NCI-H526 treated with DMSO at 0.1 percent for 48 hours (cell line): ENCODE results near the gene GLYATL2.

Experiments
- DNase-seq: peaks from one replicate; lab custom pipeline; 2025; lab: John Stamatoyannopoulos, UW

The GLYATL2 gene

DNA sequence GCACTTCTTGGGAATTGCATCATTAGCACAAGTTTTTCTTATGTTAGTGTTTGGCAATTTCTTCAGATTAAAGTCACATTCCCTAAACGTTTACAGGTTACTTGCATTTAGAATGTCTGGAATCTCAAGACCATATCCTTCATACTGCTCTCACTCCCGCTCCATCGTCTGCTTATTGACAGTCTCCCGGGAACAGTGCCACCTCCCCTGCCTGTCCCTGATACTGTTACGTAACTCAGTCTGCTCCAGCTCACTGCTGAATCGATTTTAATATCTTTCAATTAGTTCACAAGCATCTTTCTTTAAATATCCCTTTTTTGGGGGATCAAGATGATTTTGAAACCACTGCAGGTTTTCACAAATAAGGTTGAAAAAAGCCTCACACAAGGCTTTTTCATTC lies 48.2 kb downstream of the GLYATL2 start:
- no peak for DNase-seq

DNA sequence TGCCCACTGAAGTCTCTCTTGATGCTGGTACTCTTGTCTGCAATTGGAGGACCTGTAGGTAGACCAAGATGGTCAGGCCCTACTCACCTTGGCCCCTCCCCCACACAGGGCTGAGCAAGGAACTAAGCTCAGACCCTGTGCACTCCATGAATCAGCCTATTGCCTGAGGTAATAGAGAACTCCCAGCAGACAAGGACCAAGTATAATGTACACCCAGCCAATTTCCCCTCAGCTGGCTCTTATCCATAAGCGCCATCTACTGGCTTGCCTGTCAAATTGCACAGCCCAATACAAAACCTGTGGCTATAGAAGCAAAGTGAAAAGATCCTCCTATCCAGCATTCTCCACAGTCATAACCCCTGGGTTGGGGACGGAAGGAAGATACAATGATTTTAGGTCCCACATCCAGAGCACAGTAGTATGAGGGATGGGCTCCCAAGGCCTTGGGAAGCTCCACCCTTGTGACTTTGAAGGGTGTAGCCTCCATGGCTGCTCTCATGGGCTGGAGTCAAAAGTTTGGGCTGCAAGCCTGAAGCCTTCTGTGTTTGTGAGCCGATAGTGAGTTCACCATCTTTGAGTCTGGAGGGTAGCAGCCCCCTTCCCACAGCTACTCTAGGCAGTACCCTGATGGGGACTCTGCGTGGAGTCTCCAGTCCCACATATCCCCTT lies 56.0 kb downstream of the GLYATL2 start:
- DNase-seq = peak; percentile 52

DNA sequence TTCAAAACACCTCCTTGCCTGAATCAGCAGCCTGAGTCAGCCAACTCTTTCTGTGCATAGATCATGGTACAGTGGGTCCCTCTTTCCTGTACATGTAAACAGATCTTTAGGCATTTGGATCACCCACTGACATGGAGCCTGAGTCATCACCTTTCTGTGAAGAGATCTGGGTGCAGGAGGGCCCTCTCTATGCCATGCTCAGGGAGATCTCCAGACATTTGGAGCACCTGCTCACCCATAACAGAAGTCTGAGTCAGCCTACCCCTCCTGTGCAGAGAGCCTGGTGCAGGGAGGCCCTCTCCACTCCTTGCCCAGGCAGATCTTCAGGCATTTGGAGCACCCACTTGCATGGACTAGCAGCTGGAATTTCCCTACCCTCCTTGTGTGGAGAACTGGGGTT lies 56.6 kb downstream of the GLYATL2 start:
- no peak for DNase-seq

DNA sequence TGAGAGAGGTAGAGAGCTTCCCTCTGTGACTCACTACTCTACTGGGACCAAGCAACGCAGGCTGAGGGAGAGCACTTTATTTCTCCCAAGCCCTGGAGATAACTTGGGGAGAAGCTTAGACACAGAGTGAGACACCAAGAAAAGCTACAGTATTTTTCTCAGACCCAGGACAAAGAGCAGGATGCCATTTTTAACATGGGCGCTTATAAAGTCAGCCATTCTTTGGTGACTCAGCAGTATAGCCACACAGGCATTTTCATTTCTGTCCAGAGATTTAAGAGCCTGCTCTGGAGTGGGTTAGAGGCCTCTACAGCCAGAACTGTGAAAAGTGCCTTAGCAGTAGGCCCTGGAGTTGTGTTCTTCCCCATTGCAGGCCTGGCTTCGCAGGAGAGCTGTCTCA lies 57.8 kb downstream of the GLYATL2 start:
- no peak for DNase-seq

DNA sequence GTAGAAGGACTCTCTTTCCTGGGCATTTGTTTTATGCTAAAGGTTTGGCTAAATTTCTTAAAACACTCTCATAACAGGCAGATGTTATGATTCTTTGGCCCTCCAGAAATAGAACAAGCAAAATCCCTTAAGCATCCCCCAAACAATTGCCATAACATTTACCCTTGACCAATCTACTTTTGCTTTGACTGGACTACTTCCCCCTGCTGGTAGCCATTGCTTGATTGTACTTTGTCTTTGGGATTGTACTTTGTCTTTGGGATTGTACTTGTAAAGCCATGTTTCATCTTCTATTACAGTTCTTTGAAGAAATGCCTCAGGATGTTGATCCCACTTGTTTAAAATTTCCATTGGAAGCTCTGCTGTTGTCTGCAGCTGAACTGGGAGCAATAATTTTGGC lies 59.5 kb downstream of the GLYATL2 start:
- no peak for DNase-seq
